H1 (cell line): Measurements from ENCODE around the gene COL2A1. TPM values are rescaled to one million over a fixed set of nuclear protein-coding genes. Genes with fewer than 3 reads are reported as not detected.

ENCODE experiments used
- CTCF ChIA-PET: fragments of 300-600 bp; sonication (Branson Sonifier 250); formaldehyde crosslinking; loops from one replicate; lab custom pipeline; 2021; ENCODE audit not compliant: partially characterized antibody; lab: Charles Lee
- POLR2A ChIA-PET: fragments of 300-600 bp; sonication (Branson Sonifier 250); formaldehyde crosslinking; loops from one replicate; lab custom pipeline; 2021; ENCODE audit warnings: inconsistent platforms; ENCODE audit not compliant: partially characterized antibody; lab: Charles Lee
- DNase-seq, 2 experiments: peaks; one replicate each; pipeline versions ENCODE4 v3.0.0 to v3.0.0-alpha.2; 2010 to 2022; ENCODE audit warnings: low spot score in 2 of 2, low read depth in 1 of 2, mixed read lengths in 1 of 2
- FAIRE-seq: peaks from 2 replicates; lab custom pipeline; 2011; peaks lifted over from hg19 to GRCh38; lab: Jason Lieb, UNC
- H2AFZ ChIP-seq: 2 replicates; pipeline ENCODE4 v1.8.1; 2012; ENCODE audit warnings: low read length, inconsistent platforms
- H2AK5ac ChIP-seq: 2 replicates; pipeline ENCODE4 v1.6.1; 2013; ENCODE audit warnings: low read depth, low read length
- H2BK120ac ChIP-seq: replicated peaks from 2 replicates; pipeline ENCODE3; 2013; ENCODE audit warnings: low read depth, low read length, inconsistent platforms
- H2BK12ac ChIP-seq: 2 replicates; pipeline ENCODE4 v1.6.1; 2013; ENCODE audit warnings: low read depth, low read length
- H2BK15ac ChIP-seq: 2 replicates; pipeline ENCODE4 v1.6.1; 2013; ENCODE audit warnings: low read length
- H2BK20ac ChIP-seq: 2 replicates; pipeline ENCODE4 v1.6.1; 2013; ENCODE audit warnings: low read length
- H2BK5ac ChIP-seq: 2 replicates; pipeline ENCODE4 v1.6.1; 2013; ENCODE audit warnings: low read depth, low read length
- H3K14ac ChIP-seq: 2 replicates; pipeline ENCODE4 v1.6.1; 2013; ENCODE audit warnings: inconsistent platforms; ENCODE audit not compliant: insufficient read length
- H3K18ac ChIP-seq: 2 replicates; pipeline ENCODE4 v1.6.1; 2013; ENCODE audit warnings: low read length; ENCODE audit errors: extremely low read depth
- H3K23ac ChIP-seq: 2 replicates; pipeline ENCODE4 v1.6.1; 2013; ENCODE audit warnings: inconsistent platforms; ENCODE audit not compliant: insufficient read length
- H3K23me2 ChIP-seq: 2 replicates; pipeline ENCODE4 v1.6.1; 2013; ENCODE audit warnings: low read depth, low read length
- H3K27ac ChIP-seq: 2 replicates; pipeline ENCODE4 v1.6.1; 2011; ENCODE audit warnings: low read depth, low read length, inconsistent platforms
- H3K27me3 ChIP-seq, 4 experiments: replicated peaks in 1 of 4; 1 replicate in 1 of 4; 2 replicates in 3 of 4; pipeline versions ENCODE4 v1.6.1 to v1.8.1; 2011 to 2013; ENCODE audit warnings: low read length in 3 of 4, mild to moderate bottlenecking in 3 of 4, inconsistent platforms in 2 of 4, mixed read lengths in 2 of 4, moderate library complexity in 1 of 4; ENCODE audit not compliant: control insufficient read depth in 3 of 4, insufficient read depth in 3 of 4; ENCODE audit errors: extremely low read depth in 1 of 4
- H3K36me3 ChIP-seq, 4 experiments: 2 replicates each; pipeline versions ENCODE4 v1.6.1 to v1.8.1; 2011 to 2013; ENCODE audit warnings: mild to moderate bottlenecking in 4 of 4, low read length in 3 of 4, moderate library complexity in 2 of 4, control low read depth in 1 of 4, inconsistent platforms in 1 of 4; ENCODE audit not compliant: insufficient read depth in 4 of 4, control insufficient read depth in 2 of 4
- H3K4ac ChIP-seq: replicated peaks from 2 replicates; pipeline ENCODE3; 2013; ENCODE audit warnings: low read length, low read depth, mixed read lengths, inconsistent platforms; ENCODE audit not compliant: insufficient read length
- H3K4me1 ChIP-seq, 4 experiments: replicated peaks in 1 of 4; 1 replicate in 1 of 4; 2 replicates in 3 of 4; pipeline versions ENCODE4 v1.6.1 to v1.8.1; 2011 to 2013; ENCODE audit warnings: low read length in 3 of 4, inconsistent platforms in 2 of 4, mixed read lengths in 1 of 4; ENCODE audit not compliant: insufficient read depth in 4 of 4, control insufficient read depth in 3 of 4
- H3K4me2 ChIP-seq, 2 experiments: 2 replicates each; pipeline versions ENCODE4 v1.6.1 to v1.8.1; 2011 to 2013; ENCODE audit warnings: low read depth in 2 of 2, low read length in 2 of 2, control low read depth in 1 of 2, inconsistent platforms in 1 of 2, mild to moderate bottlenecking in 1 of 2; ENCODE audit not compliant: insufficient read depth in 1 of 2
- H3K4me3 ChIP-seq, 4 experiments: fragments of 200-600, 300-600 bp in 1 of 4; sonication (generic), shearing (Covaris generic), sonication (Bioruptor Twin) in 1 of 4; 2 replicates each; pipeline versions ENCODE4 v1.5.1 to v1.8.1; 2011 to 2016; ENCODE audit warnings: low read length in 4 of 4, low read depth in 3 of 4, control low read depth in 2 of 4, inconsistent platforms in 2 of 4, mild to moderate bottlenecking in 2 of 4, mixed read lengths in 1 of 4, moderate library complexity in 1 of 4; ENCODE audit not compliant: insufficient read depth in 2 of 4; ENCODE audit errors: extremely low read depth in 1 of 4
- H3K56ac ChIP-seq: replicated peaks from 2 replicates; pipeline ENCODE3; 2013; ENCODE audit warnings: low read depth, mild to moderate bottlenecking, mixed read lengths, low read length, inconsistent platforms; ENCODE audit not compliant: insufficient read length
- H3K79me1 ChIP-seq: 2 replicates; pipeline ENCODE4 v1.6.1; 2013; ENCODE audit warnings: low read depth, low read length, control low read depth
- H3K79me2 ChIP-seq, 2 experiments: 2 replicates each; pipeline versions ENCODE4 v1.6.1 to v1.8.1; 2012 to 2013; ENCODE audit warnings: low read length in 2 of 2, mild to moderate bottlenecking in 2 of 2, inconsistent platforms in 1 of 2; ENCODE audit not compliant: insufficient read depth in 2 of 2, control insufficient read depth in 1 of 2
- H3K9ac ChIP-seq, 4 experiments: replicated peaks in 1 of 4; 1 replicate in 1 of 4; 2 replicates in 3 of 4; pipeline versions ENCODE4 v1.6.1 to v1.8.1; 2011 to 2013; ENCODE audit warnings: low read depth in 3 of 4, low read length in 3 of 4, control low read depth in 2 of 4, mild to moderate bottlenecking in 2 of 4, moderate library complexity in 2 of 4, inconsistent platforms in 1 of 4; ENCODE audit errors: extremely low read depth in 1 of 4
- H3K9me3 ChIP-seq, 2 experiments: 2 replicates each; pipeline versions ENCODE4 v1.6.1 to v1.8.1; 2012 to 2013; ENCODE audit warnings: mild to moderate bottlenecking in 2 of 2, moderate library complexity in 2 of 2, control low read depth in 1 of 2, inconsistent platforms in 1 of 2, low read depth in 1 of 2, low read length in 1 of 2, mixed read lengths in 1 of 2; ENCODE audit not compliant: insufficient read depth in 2 of 2
- H4K20me1 ChIP-seq, 2 experiments: replicated peaks in 1 of 2; 2 replicates each; pipeline versions ENCODE3 to v1.8.1; 2011 to 2013; ENCODE audit warnings: inconsistent platforms in 2 of 2, low read length in 2 of 2, mild to moderate bottlenecking in 1 of 2; ENCODE audit not compliant: insufficient read depth in 2 of 2, control insufficient read depth in 1 of 2
- H4K5ac ChIP-seq: 2 replicates; pipeline ENCODE4 v1.6.1; 2013; ENCODE audit warnings: low read length, low read depth, mixed read lengths, inconsistent platforms; ENCODE audit not compliant: insufficient read length
- H4K8ac ChIP-seq: 2 replicates; pipeline ENCODE4 v1.8.0; 2013; ENCODE audit warnings: mild to moderate bottlenecking, moderate library complexity, low read length, inconsistent platforms; ENCODE audit not compliant: insufficient read depth; ENCODE audit errors: extremely low read depth
- H4K91ac ChIP-seq: replicated peaks from 2 replicates; pipeline ENCODE3; 2013; ENCODE audit warnings: low read length, mixed read lengths, inconsistent platforms; ENCODE audit not compliant: insufficient read length
- CBX5 ChIP-seq: fragments of 300-800, 300-1000 bp; sonication (generic); IDR thresholded peaks from 2 replicates; pipeline ENCODE4 v1.7.1; 2016; ENCODE audit warnings: antibody characterized with exemption, low read length, low read depth
- SP4 ChIP-seq: IDR thresholded peaks from 2 replicates; pipeline ENCODE4 v1.6.1; 2012; ENCODE audit warnings: low read length, inconsistent platforms
- SUZ12 ChIP-seq: fragments of 200-600 bp; sonication (generic); IDR thresholded peaks from 2 replicates; pipeline ENCODE4 v1.6.1; 2012; ENCODE audit warnings: mild to moderate bottlenecking, inconsistent platforms, low read length, moderate library complexity, mixed read lengths
- TCF12 ChIP-seq: IDR thresholded peaks from 2 replicates; pipeline ENCODE4 v1.6.1; 2011; ENCODE audit warnings: low read depth, mild to moderate bottlenecking, low read length
- WGBS, 2 experiments: shearing (Covaris generic) in 1 of 2; methylation state at CpG; one replicate each; pipeline versions ENCODE4 v1.1.6 to v1.1.7; 2013 to 2015; ENCODE audit warnings: low lambda C conversion rate in 2 of 2, mixed read lengths in 2 of 2, inconsistent platforms in 1 of 2, low coverage in 1 of 2, missing lambda C conversion rate in 1 of 2; ENCODE audit not compliant: insufficient replicate concordance in 2 of 2, insufficient coverage in 1 of 2, insufficient read length in 1 of 2; ENCODE audit errors: extremely low coverage in 1 of 2, missing lambda C conversion rate in 1 of 2; 5-methylcytosine and 5-hydroxymethylcytosine counted together
- polyA plus RNA-seq, 7 experiments: library from polyadenylated mRNA; depleted of rRNA in 3 of 7; stranded (reverse) in 5 of 7; unstranded in 2 of 7; fragments of >200 nt in 5 of 7; fragments of 200-250 nt in 2 of 7; gene quantifications; 1 replicate in 5 of 7; 2 replicates in 1 of 7; 4 replicates in 1 of 7; pipeline versions ENCODE4 v1.2.1 to v1.2.3, GENCODE V29; 2011 to 2013; ENCODE audit warnings: missing spikeins in 2 of 7, mixed read lengths in 2 of 7
- total RNA-seq: library from RNA; stranded (reverse); fragmentation: NEBNext Ultra II Directional; extraction: Animal tissue kit (Norgen Biotek cat#: 25700); gene quantifications from 2 replicates; pipeline ENCODE4 v1.2.1, GENCODE V29; 2021

COL2A1 gene
- total and polyA plus RNA-seq, 2 of the 8 experiments (the other 6 are each of a cell fraction or from before 2014, with no cell fraction given) = 4.2 to 14.6 TPM

DNA sequence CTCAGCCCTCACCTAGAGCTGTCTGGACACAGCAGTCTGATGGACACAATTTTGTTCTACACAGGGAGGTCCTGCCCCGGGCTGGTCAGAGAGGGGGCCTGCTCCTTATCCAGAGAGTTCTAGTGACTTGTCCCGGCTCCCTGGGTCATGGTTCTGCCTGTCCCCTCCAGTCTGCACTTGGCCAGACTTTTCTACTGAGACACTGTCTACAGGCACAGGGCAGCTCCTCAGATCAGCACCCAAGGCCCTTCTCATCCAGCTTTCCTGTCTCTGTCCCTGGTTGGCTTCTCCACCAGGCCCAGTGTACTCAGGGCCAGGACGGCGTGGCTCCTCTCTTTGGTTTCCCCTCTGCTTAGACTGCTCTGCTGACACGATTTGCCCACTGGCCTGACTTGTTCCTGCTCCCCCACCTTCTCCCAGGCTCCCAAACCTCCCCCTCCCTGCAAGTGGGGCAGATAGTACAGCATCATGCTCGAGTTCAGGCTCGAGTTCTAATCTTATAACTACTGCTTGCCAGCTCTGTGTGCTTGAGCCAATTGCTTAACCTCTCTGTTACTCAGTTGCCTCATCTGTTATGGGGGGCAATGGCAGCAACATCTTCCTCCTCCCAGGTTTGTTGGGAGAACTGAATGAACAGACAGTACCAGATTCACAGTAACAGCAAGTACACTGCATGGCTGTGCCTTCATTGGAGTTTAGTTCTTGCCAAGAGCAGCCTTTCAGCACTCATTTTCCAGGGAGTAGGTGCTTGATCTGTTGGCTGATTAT, 22.0 kb upstream of the COL2A1 start:
- H2BK5ac ChIP-seq = no peak overlapping the region
- H3K27me3 ChIP-seq = peaks cover 67 to 97% (median 96%) of the 10 kb centered on the region in 4 experiments
- H3K4me1 ChIP-seq = peaks cover 8 to 14% (median 10%) of the 10 kb centered on the region in 4 experiments

More for the DNA sequence above, 22.0 kb upstream of the COL2A1 start:
- Histone ChIP-seq H3K23me2 (no peaks in the 10 kb centered on the region), H3K23ac (no peak overlapping the region), H4K5ac (no peak overlapping the region), H3K9ac (no peak overlapping the region), H3K79me2 (no peaks in the 10 kb centered on the region), H2BK12ac (no peak overlapping the region), H3K4ac (no peak overlapping the region), H3K18ac (no peak overlapping the region), H2BK120ac (no peak overlapping the region), H2AFZ (no peak overlapping the region), H3K36me3 (no peaks in the 10 kb centered on the region), H3K56ac (no peak overlapping the region), H3K79me1 (no peaks in the 10 kb centered on the region), H3K9me3 (no peaks in the 10 kb centered on the region), H3K4me3 (no peak overlapping the region), H3K4me2 (no peak overlapping the region), H4K91ac (no peak overlapping the region), H3K14ac (no peak overlapping the region), H3K27ac (no peak overlapping the region), H2BK20ac (no peak overlapping the region), H4K8ac (no peak overlapping the region), H2AK5ac (no peak overlapping the region), H4K20me1 (peaks cover 9 to 10% of the 10 kb centered on the region in 2 experiments), H2BK15ac (no peak overlapping the region)
- FAIRE-seq = no peak
- TF ChIP-seq SUZ12 (peak; percentile 7; the same call in 1 of the 2 replicates), SP4 (no peak), TCF12 (no peak), CBX5 (no peak)
- 81% methylated on average over 6 of the region's 7 CpGs; no CpG with 5 or more reads in 1 of the 2 experiments for WGBS, 2 experiments
- ChIA-PET POLR2A (no interaction called here), CTCF (interaction anchor here (0.9 to 1.9 kb wide), 4 partner anchors 9 to 188 kb away, joined by 3 to 8 read pairs (median 3); no protein-coding TSS in a partner anchor)
- no peak for DNase-seq
